ENCODE measurements around the gene DGKQ. TPM values are rescaled to one million over a fixed set of nuclear protein-coding genes. Genes with fewer than 3 reads are reported as not detected.
"Not testable (repeated sequence)": the region's sequence is repeated elsewhere in the genome, so short reads cannot be mapped to it uniquely, and the experiment has no call there.

DGKQ gene
- total RNA-seq, 1 donor from 2014 or later = 26.9 TPM

GRCh38 chr4:1009542-1010394 is 36.4 kb upstream of the DGKQ start:
- DNase-seq (ENCODE audit: low spot score) = peak; percentile 65

GRCh38 chr4:1008840-1009541 is 35.6 kb upstream of the DGKQ start:
- peak; percentile 36 for DNase-seq (ENCODE audit: low spot score)

GRCh38 chr4:1006856-1007255 is 33.5 kb upstream of the DGKQ start:
- DNase-seq (ENCODE audit: low spot score) = no peak

GRCh38 chr4:1004557-1005485 is 31.5 kb upstream of the DGKQ start:
- no peak for DNase-seq (ENCODE audit: low spot score)

- DNase-seq (ENCODE audit: low spot score) = no peak
Observed at GRCh38 chr4:1004071-1004418, 30.7 kb upstream of the DGKQ start.

DNA sequence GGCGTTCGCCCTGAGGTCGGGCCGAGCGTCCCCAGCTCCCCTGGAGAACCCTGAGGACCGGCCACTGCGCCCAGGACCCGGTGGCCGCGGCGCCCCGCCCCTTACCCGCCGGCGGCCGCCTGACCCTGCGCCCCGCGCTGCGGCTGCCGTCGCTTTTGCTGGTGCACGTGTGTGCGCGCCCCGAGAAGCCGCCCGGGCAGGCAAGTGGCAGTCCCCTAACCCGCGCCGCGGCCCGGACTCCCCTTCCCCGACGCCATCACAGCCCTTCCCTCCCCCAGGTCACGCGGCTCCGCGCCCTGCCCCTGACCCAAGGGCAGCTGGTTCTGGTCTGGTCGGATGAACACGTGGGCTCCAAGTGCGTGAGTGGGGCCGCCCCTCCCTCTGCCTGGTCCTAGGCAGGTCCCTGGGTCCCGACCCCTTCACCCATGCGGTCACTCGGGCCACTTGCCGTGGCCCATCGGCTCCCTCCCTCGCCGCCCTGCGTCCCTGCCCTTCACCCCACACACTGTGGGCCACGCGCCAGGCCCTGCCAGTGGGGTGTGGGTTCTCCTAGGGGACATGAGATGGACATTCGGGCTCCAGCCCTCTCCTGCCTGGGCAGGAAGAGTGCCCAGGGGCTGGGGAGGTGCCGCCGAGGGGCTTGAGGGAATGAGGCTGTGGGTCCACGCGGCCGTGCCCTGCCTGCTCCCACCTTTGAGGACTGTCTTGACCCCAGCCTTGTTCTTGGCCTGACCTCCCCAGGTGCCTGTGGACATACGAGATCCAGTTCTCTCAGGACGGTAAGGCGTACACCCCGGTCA is 30.1 kb upstream of the DGKQ start:
- no peak for DNase-seq (ENCODE audit: low spot score)

- DNase-seq (ENCODE audit: low spot score) = no peak
Observed at GRCh38 chr4:1002631-1003251, 29.4 kb upstream of the DGKQ start.

GRCh38 chr4:1002131-1002630 is 28.8 kb upstream of the DGKQ start:
- DNase-seq (ENCODE audit: low spot score) = no peak

GRCh38 chr4:1001561-1002130 is 28.3 kb upstream of the DGKQ start:
- no peak for DNase-seq (ENCODE audit: low spot score)

DNA sequence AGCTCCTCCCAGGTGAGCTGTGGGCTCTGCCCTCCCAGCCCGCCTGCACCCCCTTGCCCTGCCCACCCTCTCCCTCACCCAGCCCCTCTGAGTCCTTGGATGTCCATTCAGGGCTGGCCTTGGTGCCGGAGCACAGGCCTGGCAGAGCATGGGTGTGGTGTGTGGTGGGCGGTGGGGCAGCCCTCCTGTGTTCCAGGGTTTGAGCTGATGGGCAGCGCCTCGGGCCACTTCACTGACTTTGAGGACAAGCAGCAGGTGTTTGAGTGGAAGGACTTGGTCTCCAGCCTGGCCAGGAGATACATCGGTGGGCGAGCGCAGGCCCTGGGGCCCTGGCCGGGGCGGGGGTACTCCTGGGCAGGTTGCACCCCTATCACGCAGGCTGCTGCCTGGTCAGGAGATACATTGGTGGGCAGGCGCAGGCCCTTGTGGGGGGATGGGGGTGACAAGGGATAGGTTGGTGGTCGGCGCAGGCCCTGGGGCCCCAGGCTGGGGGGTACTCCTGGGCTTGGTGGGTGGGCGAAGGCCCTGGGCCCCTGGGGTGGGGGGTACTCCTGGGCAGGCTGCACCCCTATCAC is 27.4 kb upstream of the DGKQ start:
- no peak for DNase-seq (ENCODE audit: low spot score)

DNA sequence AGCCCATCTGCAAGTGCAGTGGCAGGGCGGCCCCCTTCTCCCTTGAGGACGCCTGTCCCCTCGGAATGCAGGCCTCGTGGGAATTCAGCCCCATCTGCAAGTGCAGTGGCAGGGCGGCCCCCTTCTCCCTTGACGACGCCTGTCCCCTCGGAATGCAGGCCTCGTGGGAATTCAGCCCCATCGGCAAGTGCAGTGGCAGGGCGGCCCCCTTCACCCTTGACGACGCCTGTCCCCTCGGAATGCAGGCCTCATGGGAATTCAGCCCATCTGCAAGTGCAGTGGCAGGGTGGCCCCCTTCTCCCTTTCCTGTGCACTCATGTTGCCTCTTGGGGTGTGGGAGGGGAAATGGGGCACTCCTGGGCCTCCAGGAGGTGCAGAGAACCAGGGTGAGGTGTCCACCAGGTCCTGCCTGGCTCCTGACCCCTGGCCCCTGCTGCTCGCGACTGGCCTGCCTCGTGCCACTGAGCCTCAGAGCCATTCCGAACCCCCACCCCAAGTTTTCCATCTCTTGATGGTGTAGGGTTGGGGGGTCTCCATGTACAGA is 26.6 kb upstream of the DGKQ start:
- no peak for DNase-seq (ENCODE audit: low spot score)

- DNase-seq (ENCODE audit: low spot score) = not testable (repeated sequence)
Observed at GRCh38 chr4:999240-999863, 26.0 kb upstream of the DGKQ start.

DNA sequence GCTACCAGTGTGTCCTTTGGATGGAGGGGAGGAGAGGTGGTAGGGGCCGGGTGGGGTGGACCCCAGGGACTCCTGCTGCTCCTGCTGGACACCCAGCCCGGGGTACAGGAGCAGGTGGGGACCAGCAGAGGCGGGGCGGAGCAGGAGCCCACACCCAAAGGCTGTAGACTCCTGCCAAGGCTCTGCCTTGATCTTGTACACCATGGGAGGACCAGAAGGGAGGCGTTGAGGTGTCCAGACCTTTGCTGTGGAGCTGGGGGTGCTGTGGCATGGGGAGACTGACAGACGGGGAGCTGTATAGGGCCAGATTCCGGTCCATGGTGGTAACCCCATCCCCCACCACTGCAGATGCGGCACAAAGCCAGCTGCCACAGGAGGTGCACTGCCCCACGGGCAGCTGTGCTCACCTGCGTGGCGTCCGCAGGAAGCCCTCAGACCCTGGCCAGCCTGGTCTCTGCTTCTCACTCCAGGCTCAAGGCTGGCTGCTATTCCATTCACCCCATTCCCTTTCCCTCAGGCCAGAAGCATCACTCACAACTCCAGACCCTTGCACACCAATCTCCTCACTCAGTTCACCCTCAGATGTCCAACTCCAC is 24.8 kb upstream of the DGKQ start:
- DNase-seq (ENCODE audit: low spot score) = no peak

DNA sequence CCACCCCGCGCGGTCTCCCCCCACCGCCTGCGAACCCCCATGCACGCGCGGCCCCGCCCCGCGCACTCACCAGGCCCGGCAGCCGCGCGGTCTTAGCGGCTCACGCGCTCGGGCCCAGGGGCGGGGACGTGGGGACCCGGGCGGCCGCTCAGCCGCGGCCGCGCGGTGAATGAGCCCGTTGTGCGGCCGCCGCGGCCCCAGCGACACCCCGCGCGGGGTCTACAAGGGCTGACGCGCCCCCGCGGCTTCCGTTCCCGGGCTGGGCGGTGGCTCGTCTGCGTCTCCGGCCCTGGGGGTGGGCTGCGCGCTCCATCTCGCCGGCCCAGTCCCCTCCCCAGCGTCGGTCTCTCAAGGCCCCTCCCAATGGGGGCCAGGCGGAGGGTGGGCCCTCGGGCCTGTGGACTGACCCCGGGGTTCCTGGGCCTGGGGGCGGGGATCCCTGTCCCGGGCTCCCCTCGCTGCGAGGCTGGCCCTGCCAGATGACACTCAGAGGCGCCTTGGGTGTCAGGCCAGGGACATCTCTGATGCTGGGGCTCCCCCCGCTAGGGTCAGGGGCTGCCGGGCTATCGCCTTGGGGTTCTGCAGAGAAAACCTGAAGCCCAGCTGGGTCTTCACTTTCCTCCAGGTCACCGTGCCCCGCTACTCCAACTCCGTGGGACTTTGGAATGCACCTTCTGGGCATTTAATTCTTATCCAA is 24.2 kb upstream of the DGKQ start:
- no peak for DNase-seq (ENCODE audit: low spot score)

GRCh38 chr4:996997-997374 is 23.6 kb upstream of the DGKQ start:
- no peak for DNase-seq (ENCODE audit: low spot score)

DNA sequence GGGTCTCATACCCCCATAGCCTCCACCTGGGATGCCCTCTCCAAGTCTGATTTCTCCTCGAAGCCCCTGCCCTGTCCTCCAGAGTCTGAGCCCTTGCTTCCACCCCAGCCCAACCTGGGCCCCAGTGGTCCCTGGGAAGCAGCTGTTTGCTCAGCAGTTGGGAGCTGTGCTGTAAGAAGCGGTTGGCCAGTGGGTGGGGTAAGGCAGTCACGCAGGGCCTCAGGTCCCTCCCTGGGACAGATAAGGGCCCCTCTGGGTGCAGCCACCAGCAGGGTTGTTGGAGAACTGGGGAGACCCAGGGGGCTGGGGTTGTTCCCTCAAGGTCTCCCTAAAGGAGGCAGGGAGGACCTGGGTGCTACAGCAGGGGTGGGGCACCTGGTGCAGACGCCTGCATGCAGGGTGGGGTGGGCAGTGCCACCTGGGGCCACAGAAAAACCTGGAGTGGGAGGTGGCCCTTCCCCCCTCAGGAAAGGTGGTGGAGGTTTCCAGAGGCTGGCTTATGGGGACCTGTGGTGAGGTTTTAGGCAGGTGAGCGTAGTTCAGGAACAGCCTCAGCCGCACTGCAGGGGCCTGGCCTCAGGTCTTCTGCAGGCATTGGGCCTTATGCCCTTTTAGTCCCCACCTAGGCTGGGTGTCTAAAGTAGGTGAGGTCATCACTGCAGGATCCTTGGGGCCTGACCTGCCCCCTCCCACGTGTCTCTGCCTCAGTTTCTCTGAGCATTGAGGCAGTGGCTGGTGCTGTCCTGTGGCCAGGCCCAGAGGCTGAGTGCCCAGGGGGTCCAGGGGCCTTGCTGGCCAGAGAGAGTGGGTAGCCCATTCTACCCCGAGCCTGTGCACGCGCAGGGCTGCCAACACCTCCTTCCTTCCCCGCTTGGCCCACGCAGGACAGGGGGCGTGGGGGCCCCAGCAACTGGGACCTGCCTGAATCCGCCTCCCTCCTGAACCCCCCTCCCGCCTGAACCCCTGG is 22.9 kb upstream of the DGKQ start:
- DNase-seq (ENCODE audit: low spot score) = no peak
